ENCODE measurements around the gene SYT8. TPM values are rescaled to one million over a fixed set of nuclear protein-coding genes. Genes with fewer than 3 reads are reported as not detected.
"Not testable (repeated sequence)": the region's sequence is repeated elsewhere in the genome, so short reads cannot be mapped to it uniquely, and the experiment has no call there.

The SYT8 gene
- total RNA-seq, 1 donor from 2014 or later, result not detected

DNA sequence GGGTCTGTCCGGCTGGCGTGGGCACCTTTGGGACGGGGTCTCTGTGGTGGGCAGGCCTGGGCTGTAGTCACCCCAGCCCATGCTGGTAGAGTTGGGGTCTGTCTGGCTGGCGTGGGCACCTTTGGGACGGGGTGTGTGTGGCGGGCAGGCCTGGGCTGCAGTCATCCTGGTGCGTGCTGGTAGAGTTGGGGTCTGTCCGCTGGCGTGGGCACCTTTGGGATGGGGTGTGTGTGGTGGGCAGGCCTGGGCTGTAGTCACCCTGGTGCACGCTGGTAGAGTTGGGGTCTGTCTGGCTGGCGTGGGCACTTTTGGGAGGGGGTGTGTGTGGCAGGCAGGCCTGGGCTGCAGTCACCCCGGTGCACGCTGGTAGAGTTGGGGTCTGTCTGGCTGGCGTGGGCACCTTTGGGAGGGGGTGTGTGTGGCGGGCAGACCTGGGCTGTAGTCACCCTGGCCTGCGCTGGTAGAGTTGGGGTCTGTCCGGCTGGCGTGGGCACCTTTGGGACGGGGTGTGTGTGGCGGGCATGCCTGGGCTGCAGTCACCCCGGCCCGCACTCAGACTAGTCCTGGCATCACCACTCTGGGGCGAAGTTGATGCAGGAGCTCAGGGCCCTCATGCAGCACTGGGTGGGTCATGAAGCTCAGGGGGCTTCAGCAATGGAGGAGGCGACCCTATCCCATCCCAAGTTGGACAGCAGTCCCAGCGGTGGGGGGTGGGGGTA, 37.6 kb downstream of the SYT8 start:
- no peak for DNase-seq (ENCODE audit: low spot score)

DNA sequence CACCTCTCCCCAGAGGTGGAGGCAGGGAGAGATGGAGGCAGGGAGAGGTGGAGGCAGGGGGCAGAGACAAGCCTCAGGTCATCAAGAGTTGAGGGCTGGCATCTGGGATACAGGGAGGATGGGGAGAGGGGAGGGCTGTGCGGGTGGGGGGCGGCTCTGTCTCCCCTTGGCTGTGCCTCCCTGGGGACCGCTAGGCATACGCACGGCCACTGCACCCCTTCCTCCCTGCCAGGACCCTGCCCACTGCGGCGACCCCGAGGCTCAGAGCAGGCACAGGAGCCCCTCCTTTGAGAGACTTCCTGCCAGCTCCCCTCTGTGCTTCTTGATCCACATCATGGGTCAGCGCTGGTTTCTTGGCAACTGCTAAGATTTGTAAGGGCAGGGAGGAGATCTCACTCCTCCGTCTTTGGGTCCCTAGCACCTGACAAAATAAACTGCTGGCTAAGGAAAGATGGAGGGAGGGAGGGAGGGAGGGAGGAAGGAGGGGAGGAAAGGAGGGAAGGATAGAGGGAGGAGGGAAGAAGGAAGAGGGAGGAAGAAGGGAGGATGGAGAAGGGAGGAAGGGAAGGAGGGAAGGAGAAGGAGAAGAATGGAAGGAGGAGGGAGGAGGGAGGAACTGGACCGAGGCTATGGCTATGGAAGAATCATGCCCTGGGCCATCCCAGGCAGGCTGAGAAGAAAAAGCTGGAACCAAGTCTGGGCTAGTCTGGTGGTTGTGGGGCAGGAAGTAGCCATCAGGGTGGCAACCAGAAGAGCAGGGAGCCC, 38.4 kb downstream of the SYT8 start:
- DNase-seq (ENCODE audit: low spot score), result no peak

DNA sequence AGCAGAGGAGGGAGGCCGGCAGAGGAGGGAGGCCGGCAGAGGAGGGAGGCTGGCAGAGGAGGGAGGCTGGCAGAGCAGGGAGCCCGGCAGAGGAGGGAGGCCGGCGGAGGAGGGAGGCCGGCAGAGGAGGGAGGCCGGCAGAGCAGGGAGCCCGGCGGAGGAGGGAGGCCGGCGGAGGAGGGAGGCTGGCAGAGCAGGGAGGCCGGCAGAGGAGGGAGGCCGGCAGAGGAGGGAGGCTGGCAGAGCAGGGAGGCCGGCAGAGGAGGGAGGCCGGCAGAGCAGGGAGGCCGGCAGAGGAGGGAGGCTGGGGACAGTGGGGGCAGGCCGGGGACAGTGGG, 39.0 kb downstream of the SYT8 start:
- DNase-seq (ENCODE audit: low spot score), result not testable (repeated sequence)

DNA sequence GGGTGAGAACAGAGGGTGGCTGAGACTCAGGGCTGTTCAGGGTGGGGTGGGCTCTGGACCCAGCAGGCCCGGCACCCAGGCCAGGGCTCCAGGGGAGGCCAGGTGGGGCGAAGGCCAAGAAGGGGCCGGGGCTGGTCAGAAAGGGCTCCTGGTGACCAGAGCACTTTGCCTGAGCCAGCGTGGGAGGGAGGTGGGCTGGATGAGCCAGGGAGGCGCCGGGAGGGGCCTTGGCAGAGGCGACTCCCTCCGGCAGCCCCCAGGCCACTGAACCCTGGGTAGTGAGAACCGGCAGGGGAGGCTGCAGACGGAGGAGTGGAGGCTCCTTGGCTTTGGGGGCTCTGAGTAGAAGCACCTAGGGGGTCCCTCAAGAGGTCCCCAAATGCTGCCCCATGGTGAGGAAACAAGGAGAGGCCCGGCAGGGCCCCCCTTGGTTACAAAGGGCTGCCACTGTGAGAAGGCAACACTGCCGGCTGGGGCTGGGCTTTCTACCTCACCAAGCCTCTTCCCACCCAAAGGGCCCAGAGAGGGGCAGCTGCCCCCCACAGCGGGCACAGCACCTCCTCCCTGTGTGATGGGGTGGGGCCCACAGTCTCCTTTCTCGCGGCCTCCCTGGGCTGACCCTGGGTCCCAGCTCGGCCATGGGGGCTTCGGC, 39.8 kb downstream of the SYT8 start:
- DNase-seq (ENCODE audit: low spot score), result not testable (repeated sequence)

DNA sequence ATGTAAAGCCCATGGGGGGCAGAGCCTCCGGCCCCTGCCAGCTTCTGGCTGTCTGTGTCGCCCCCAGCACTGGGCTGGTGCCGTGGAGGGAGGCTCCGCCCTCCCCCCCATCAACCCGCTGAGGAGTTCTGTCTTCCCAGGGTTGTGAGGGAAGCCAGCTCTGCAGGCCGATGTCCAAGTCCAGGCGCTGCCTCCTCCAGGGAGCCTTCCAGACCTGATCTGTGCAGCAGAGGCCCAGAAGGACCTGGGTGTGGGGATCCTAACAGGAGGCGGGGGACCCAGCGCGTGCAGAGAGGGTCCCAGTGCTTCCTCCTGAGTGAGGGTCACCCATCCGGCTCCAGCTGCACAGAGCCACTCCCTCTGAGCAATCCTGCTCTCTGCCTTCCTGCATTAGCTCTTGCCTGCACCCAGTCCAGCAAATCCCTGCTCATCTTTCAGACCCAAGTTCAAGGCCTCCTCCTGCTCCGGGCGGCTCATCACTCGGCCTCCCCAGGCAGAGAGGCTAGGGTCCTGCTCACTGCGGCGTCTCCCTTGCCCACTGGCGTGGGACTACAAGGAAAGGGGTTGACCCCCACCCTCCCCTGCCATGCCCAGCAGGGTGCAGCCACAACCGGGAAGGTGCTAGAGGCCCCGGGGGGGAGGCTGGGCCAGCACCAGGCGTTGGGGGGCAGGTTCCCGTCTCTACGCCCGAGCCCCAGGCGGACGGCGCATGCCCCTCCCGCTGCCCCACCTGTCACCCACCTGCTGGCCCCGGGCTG, 40.5 kb downstream of the SYT8 start:
- DNase-seq (ENCODE audit: low spot score), result no peak

DNA sequence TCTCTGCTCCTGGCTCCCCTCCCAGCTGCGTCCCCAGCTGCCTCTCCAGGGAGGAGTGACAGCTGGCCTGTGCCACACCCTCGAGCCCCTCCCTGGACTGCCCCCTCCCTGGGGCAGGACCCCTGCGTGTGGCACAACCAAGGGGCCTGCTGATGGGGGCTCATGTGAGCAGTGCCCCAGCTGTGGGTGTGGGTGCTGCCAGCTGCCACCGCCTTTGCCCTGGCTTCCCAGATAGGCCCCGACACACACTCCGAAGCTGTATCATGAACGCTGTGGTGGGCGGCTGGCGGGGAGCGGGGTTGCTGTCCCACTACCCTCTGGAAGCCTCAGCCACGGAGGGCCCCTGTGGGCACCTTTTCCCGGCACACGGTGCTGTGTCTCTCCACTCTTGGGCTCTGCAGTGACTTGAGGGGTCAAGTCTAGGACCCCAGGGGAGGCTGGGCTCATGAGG, 41.1 kb downstream of the SYT8 start:
- not testable (repeated sequence) for DNase-seq (ENCODE audit: low spot score)

DNA sequence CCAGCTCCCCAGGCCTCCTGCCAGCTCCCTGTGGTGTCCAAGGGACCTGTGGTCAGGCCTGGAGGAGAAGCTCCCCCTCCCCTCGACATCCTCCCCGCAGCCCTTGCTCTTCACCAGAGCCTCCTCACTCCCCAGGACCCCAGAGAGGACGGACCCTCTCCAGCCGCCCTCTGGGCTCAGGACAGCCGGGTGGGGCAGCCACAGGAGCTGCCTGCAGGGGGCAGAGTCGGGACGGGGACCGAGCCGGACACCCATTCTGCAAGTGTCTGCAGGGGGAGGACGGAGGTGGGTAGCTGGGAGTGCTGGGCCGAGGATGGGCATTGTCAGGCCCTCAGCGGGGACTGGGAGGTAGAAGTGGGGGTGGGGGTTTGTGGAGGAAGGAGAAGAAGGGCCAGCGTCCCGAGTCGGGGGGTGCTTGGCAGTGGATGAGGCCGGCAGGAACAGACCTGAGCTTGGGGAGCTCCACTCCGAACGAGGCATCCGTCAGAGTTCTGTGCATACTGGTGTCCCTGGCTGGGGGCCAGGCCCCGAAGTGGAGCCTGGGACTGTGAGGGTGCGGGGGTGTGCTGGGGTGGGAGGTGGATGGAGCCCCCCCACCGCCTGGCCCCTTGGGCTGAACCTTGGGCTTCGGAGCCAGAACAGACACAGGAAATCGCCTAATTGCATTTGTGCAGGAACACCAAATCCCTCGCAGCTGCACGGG, 41.7 kb downstream of the SYT8 start:
- DNase-seq (ENCODE audit: low spot score), result no peak

DNA sequence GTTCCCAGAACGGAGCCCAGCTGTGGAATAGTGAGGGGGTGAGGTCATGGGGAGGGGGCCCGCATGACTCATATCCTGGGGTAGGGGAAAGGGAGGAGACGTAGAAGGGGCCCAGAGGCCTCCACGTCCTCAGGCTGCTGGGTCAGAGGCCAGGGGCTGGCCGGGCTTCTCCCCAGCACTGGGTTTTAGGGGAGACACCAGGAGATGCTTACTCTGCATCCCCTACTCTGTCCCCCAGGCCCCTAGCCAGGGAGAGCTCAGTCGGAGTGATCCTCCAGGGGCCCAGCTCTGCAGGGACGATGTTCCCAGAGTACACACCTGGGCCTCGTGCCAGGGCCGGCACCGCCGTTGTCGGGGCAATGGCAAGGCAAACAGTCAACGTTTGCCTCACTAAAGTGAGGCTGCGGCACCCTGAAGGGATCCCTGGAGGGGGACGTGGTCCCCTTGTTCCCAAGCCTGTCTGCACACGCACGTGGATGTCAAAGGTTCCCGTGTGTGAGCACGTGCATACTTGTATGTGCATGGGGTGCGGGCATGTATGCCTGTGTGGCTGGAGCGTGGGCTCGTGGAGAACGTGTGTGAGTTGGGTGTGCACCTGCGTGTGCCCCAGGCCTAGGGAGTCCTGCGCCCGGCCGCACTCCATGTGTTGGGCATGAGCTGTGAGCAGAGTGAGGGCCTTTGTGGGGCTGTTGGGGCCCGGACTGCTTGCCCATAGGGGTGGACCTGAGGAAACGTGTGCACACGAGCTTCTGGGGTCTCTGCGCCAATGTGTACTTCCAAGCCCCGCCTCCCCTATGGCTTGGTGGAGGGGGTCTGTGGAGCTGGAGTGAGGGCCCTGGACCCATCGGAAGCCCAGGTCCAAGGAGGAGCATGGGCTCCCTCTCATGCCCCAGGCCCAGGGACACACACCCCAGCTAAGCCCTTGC, 42.7 kb downstream of the SYT8 start:
- DNase-seq (ENCODE audit: low spot score), result no peak

DNA sequence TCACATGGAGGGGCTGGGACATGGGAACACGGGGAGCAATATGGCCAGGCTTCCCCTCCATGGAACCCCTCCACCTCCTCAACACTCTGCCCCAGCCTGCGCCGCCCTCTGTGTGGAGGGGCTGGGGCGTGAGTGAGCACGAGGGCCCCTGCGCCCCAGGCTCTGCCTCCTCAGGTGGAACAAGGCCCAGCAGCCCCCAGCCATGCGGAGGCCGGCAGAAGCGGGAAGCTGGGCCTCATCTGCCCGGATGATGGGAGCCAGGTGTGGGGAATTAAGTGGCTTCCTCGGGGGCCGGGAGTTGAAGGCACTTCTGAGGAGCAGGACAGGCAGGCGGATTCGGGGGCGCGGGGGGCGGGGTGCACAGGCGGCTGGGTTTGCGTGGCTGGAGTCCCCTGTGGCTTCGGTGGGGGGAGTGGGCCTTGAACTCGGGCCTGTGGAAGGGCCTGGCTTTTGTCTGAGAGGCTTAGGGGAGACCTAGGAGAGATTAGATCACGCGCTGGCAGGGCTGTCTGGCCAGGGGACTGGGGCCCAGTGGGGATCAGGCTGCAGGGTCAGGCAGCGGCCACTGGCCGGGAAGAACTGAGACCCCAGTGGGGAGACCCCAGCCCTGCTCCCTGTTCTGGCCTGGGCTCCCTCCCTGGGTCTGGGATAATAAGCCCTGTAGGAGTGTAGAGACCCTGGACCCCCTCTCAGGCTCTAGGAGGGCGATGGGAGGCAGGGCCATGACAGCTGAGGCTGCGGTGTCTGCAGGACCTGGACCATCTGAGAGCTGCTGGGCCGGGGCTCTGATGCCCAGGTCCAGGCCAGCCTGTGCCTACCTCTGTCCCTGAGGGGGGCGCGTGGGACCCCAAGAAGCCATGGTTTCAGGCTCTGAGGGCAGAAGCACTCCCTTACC, 43.6 kb downstream of the SYT8 start:
- DNase-seq (ENCODE audit: low spot score), result no peak

DNA sequence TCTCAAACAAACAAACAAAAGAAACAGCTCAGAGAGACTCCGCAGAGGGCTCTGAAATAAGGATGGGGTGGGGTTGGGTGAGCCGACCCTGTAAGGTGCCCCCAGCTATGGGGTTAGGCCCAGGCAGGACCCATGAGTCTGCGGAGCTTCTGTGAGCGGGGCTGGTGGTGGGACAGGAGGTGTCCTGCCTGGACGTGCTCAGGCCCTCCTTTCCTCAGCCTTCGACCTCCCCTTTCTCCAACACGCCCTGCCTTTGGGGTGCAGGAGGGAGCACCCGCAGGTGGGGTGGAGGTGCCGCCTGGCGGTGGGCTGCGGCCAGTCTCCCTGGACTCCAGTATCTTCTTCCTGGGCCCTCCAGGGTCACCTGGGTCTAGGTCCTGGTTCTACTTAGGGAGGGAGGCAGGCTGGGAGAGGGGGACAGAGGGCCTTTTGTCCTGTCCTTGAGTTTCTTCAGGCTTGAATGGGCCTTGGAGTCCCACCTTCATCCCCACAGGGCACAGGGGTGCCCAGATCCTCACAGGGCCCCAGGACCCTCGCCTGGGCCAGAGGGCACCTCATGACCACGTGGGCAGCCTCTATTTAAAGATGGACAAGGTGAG, 44.7 kb downstream of the SYT8 start:
- no peak for DNase-seq (ENCODE audit: low spot score)

DNA sequence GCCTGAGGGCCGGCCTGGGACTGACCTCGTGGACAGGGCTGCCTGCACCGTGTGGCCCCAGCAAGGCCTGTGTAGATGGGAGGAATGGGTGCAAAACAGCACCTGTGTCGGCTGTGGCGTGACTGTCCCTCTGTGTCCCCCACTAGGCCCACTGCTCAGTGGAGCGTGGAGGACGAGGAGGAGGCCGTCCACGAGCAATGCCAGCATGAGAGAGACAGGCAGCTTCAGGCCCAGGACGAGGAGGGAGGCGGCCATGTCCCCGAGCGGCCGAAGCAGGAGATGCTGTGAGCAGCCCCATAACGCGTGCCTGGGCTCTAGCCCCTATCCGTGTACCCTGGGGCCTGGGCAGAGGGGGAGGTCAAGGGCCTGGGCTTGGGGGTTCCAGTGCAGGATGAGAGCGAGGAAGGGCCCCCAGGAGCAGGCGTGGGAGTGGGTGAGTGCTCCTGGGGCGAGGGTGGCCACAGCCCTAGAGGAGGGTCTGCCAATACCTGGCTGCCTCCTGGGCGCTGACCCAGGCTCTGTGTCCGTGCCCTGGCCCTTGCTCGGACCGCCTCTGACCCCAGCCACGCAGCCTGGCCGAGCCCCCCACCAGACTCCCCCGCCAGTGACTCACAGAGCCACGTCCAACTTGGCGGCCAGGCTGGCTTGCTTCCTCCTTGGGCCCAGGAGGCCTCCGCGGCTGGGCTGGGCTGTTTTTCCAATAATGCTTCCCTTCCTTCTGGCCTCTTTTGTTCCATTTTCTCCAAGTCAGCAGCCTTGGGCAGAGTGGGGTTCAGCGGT, 45.3 kb downstream of the SYT8 start:
- DNase-seq (ENCODE audit: low spot score), result peak; percentile 91

DNA sequence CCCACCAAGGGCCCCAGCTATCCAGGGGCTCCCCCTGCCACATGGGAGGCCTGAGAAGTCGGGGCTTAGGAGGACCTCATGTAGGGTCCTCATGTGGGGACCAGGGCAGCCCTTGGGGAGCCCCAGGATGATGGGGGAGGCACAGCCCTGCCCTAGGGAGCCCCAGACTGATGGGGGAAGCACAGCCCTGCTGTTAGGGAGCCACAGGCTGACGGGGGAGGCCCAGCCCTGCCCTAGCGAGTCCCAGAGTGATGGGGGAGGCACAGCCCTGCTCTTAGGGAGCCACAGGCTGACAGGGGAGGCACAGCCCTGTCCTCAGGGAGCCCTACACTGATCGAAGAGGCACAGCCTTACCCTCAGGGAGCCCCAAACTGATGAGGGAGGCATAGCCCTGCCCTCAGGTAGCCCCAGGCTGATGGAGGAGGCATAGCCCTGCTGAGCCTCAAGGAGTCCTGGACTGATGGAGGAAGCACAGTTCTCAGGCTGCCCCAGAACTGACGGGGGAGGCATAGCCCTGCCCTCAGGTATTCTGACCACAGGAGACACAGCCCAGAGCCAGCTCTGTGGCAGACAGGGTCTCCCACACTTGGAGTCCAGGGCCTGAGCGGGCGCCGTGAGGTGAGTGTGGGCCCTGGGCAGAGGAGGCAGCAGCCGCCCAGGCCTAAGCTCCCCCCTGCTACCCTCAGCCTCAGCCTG, 46.1 kb downstream of the SYT8 start:
- DNase-seq (ENCODE audit: low spot score), result no peak

DNA sequence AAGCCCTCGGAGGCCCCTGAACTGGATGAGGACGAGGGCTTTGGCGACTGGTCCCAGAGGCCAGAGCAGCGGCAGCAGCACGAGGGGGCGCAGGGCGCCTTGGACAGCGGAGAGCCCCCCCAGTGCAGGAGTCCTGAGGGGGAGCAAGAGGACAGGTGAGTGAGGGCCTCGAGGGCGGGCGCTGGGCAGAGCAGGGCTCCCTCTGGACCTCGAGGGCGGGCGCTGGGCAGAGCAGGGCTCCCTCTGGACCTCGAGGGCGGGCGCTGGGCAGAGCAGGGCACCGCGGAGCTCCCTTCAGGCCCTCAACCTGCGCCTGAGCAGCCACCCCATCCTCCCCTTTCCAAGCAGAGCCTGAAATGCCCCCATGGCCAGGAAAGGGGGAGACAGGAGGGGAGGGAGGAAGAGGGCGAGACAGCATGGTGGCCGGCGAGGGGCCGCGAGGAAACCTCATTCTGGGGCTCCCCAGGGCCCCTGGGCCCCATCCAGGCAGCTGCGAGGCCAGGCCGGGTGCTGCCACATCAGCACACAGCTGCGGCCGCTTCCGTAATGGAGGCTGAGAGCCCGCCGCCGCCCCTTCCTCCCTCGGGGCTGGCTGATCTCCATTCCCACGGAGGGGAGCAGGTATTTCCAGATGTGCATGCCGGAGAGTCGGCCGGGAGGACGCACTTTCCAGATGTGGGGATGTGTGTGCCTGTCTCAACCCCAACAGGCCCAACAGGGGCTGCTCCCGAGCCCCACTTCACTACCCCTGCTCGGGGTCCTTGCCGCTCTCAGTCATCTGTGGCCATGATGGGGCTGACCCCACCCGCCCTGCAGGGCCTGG, 46.9 kb downstream of the SYT8 start:
- peak; percentile 87 for DNase-seq (ENCODE audit: low spot score)

DNA sequence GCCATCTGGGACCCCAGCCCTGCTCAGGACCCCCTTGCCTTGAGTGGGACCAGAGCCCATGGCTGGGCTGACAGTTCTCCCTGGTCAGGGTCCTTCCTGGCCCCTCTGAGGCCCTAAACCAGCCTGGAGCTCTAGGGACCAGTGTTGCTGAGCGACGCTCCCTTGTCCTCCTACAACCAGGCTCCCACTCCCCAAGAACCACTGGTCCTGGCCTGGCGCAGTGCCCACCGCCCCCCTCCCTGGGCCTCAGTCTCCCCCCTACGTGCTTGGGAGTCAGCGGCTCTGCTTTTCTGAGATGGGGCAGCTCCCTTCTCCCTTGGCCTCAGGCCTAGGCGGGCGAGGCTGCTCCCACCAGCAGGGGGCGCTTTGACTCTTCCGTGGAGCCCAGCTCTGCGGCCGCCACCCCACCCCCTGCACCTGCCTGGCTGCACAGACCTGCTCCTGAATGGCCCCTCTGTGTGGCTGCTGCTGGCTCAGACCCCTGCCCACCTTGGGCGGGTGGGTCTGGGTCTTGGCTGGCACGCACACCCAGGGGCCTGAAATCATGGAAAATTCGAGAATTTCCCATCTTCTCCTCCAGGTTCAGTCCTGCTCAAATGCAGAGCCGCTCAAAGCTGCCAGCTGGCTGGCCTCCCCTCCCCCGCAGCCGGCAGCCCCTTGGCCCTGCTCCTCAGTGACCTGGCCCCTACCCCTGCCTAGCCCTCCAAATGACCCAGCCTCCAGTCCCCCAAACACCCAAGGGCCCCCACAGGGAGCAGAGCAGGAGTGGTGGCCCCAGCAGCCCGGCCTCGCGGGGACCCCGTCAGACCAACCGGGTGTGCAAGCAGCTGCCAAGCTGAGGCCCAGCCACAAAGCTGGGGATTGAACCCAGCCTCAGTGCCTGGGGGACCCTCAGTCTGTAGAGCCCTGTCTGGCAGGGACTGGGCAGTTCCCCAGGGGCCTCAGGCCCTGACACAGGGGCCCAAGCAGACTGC, 47.8 kb downstream of the SYT8 start:
- DNase-seq (ENCODE audit: low spot score), result peak; percentile 95
